K562 (cell line): ENCODE results near the gene PIGB. TPM values are rescaled to one million over a fixed set of nuclear protein-coding genes. Genes with fewer than 3 reads are reported as not detected.

Experiments used
- ASH1L ChIP-seq: fragments of 450-650 bp; IDR thresholded peaks from 2 replicates; pipeline ENCODE4 v1.6.1; 2018; ENCODE audit warnings: borderline replicate concordance, mild to moderate bottlenecking, low read depth; ENCODE audit not compliant: partially characterized antibody
- MAFK ChIP-seq: IDR thresholded peaks from 2 replicates; pipeline ENCODE4 v1.6.1; 2011; ENCODE audit warnings: low read length, improper control_type of control experiment
- NR2C2 ChIP-seq, 2 experiments: fragments of 200-800 bp in 1 of 2; sonication (Bioruptor generic) in 1 of 2; sonication (generic) in 1 of 2; formaldehyde crosslinking in 1 of 2; IDR thresholded peaks; 2 replicates each; pipeline versions ENCODE4 v1.6.1 to v1.8.0; 2016 to 2022; ENCODE audit warnings: mild to moderate bottlenecking in 1 of 2, missing compliant biosample characterization in 1 of 2, missing genetic modification characterization in 1 of 2, missing genetic modification reagents in 1 of 2
- PRPF4 ChIP-seq: fragments of 200-400 bp; formaldehyde crosslinking; IDR thresholded peaks from one replicate; pipeline ENCODE4 v1.6.1; 2017; ENCODE audit warnings: low read length, low read depth, mild to moderate bottlenecking; ENCODE audit not compliant: insufficient read depth, poor library complexity, severe bottlenecking
- polyA plus RNA-seq, 8 experiments: library from polyadenylated mRNA; depleted of rRNA in 4 of 8; stranded (reverse) in 5 of 8; unstranded in 3 of 8; fragments of >200 nt; fragmentation: Nextera tagmentation in 2 of 8; fragmentation: Illumina TruSeq in 1 of 8; extraction: Ambion mirVana in 2 of 8; extraction: Trizol in 1 of 8; gene quantifications; 2 replicates each; pipeline versions ENCODE4 v1.2.1 to v1.2.3, GENCODE V29; 2011 to 2014; ENCODE audit warnings: inconsistent platforms in 1 of 8, missing spikeins in 1 of 8
- total RNA-seq, 7 experiments: library from RNA; depleted of rRNA in 6 of 7; stranded (reverse); fragments of >200 nt in 6 of 7; fragmentation: Illumina TruSeq in 2 of 7; extraction: Trizol in 2 of 7; gene quantifications; 2 replicates each; pipeline versions ENCODE4 v1.2.1 to v1.2.3, GENCODE V29; 2011 to 2021; ENCODE audit warnings: low replicate concordance in 1 of 7
- TF ChIP-seq, protein P1 (sequence below): fragments of 450-650 bp; IDR thresholded peaks from one replicate; pipeline ENCODE4 v1.6.1; 2018; ENCODE audit warnings: mild to moderate bottlenecking, moderate library complexity; ENCODE audit not compliant: partially characterized antibody
- TF ChIP-seq, protein P2 (sequence below): fragments of 450-650 bp; formaldehyde crosslinking; IDR thresholded peaks from 2 replicates; pipeline ENCODE4 v1.4.0; 2020; ENCODE audit warnings: mild to moderate bottlenecking, moderate library complexity
- TF ChIP-seq, protein P3 (sequence below): fragments of 450-650 bp; conservative IDR thresholded peaks from 2 replicates; pipeline ENCODE4 v1.6.1; 2016; ENCODE audit warnings: missing genetic modification characterization, low read depth, mild to moderate bottlenecking, missing compliant biosample characterization, moderate library complexity
- TF ChIP-seq, protein P4 (sequence below): fragments of 250-450 bp; sonication (Bioruptor Pico); IDR thresholded peaks from 2 replicates; pipeline ENCODE4 v1.4.0; 2020
- TF ChIP-seq, protein P5 (sequence below): fragments of 450-650 bp; IDR thresholded peaks from 2 replicates; pipeline ENCODE4 v1.7.0; 2016; ENCODE audit warnings: borderline replicate concordance
- TF ChIP-seq, protein P6 (sequence below): fragments of 450-650 bp; IDR thresholded peaks from 2 replicates; pipeline ENCODE4 v1.6.1; 2016

Gene PIGB
- total and polyA plus RNA-seq, 9 of the 15 experiments (the other 6 are each of a cell fraction or from before 2014, with no cell fraction given) = 9.9 to 32.3 (median 18.2) TPM

DNA sequence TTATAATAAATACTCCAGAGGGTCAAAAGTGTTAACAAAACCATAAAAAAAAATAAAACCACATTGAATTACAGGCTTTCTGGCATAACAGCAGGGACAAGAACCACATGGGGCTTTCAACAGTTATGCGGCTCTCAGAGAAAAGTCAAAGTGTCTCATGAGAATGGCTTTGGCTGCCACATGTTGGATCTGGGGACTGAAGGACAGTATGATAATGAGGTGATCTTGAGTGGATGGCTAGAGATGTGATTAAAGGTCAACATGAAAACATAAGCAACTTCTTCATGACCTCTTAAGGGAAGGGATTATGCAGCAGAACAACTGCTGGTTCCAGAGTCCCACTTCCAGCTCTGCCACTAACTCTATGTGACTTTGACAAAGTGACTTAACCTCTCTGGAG, 34.6 kb upstream of the PIGB start (continued):
- TF ChIP-seq, protein P1, sequence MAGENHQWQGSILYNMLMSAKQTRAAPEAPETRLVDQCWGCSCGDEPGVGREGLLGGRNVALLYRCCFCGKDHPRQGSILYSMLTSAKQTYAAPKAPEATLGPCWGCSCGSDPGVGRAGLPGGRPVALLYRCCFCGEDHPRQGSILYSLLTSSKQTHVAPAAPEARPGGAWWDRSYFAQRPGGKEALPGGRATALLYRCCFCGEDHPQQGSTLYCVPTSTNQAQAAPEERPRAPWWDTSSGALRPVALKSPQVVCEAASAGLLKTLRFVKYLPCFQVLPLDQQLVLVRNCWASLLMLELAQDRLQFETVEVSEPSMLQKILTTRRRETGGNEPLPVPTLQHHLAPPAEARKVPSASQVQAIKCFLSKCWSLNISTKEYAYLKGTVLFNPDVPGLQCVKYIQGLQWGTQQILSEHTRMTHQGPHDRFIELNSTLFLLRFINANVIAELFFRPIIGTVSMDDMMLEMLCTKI = no peak
- TF ChIP-seq PRPF4 = no peak
- TF ChIP-seq, protein P2, sequence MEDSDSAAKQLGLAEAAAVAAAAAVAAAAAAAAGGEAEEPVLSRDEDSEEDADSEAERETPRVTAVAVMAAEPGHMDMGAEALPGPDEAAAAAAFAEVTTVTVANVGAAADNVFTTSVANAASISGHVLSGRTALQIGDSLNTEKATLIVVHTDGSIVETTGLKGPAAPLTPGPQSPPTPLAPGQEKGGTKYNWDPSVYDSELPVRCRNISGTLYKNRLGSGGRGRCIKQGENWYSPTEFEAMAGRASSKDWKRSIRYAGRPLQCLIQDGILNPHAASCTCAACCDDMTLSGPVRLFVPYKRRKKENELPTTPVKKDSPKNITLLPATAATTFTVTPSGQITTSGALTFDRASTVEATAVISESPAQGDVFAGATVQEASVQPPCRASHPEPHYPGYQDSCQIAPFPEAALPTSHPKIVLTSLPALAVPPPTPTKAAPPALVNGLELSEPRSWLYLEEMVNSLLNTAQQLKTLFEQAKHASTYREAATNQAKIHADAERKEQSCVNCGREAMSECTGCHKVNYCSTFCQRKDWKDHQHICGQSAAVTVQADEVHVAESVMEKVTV (CRISPR knock-in tag) = no peak
- TF ChIP-seq MAFK = no peak
- TF ChIP-seq NR2C2 (CRISPR knock-in tag; IDR thresholded peaks at IDR 0.05) = no peak
- TF ChIP-seq NR2C2 (tag; IDR thresholded peaks at IDR 0.05) = peak; percentile 31; the same call in 1 of the 2 replicates
- TF ChIP-seq ASH1L = no peak
- TF ChIP-seq, protein P3, sequence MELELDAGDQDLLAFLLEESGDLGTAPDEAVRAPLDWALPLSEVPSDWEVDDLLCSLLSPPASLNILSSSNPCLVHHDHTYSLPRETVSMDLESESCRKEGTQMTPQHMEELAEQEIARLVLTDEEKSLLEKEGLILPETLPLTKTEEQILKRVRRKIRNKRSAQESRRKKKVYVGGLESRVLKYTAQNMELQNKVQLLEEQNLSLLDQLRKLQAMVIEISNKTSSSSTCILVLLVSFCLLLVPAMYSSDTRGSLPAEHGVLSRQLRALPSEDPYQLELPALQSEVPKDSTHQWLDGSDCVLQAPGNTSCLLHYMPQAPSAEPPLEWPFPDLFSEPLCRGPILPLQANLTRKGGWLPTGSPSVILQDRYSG (tag) = no peak
- TF ChIP-seq, protein P4, sequence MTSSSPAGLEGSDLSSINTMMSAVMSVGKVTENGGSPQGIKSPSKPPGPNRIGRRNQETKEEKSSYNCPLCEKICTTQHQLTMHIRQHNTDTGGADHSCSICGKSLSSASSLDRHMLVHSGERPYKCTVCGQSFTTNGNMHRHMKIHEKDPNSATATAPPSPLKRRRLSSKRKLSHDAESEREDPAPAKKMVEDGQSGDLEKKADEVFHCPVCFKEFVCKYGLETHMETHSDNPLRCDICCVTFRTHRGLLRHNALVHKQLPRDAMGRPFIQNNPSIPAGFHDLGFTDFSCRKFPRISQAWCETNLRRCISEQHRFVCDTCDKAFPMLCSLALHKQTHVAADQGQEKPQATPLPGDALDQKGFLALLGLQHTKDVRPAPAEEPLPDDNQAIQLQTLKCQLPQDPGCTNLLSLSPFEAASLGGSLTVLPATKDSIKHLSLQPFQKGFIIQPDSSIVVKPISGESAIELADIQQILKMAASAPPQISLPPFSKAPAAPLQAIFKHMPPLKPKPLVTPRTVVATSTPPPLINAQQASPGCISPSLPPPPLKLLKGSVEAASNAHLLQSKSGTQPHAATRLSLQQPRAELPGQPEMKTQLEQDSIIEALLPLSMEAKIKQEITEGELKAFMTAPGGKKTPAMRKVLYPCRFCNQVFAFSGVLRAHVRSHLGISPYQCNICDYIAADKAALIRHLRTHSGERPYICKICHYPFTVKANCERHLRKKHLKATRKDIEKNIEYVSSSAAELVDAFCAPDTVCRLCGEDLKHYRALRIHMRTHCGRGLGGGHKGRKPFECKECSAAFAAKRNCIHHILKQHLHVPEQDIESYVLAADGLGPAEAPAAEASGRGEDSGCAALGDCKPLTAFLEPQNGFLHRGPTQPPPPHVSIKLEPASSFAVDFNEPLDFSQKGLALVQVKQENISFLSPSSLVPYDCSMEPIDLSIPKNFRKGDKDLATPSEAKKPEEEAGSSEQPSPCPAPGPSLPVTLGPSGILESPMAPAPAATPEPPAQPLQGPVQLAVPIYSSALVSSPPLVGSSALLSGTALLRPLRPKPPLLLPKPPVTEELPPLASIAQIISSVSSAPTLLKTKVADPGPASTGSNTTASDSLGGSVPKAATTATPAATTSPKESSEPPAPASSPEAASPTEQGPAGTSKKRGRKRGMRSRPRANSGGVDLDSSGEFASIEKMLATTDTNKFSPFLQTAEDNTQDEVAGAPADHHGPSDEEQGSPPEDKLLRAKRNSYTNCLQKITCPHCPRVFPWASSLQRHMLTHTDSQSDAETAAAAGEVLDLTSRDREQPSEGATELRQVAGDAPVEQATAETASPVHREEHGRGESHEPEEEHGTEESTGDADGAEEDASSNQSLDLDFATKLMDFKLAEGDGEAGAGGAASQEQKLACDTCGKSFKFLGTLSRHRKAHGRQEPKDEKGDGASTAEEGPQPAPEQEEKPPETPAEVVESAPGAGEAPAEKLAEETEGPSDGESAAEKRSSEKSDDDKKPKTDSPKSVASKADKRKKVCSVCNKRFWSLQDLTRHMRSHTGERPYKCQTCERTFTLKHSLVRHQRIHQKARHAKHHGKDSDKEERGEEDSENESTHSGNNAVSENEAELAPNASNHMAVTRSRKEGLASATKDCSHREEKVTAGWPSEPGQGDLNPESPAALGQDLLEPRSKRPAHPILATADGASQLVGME (CRISPR knock-in tag) = no peak
- TF ChIP-seq, protein P5, sequence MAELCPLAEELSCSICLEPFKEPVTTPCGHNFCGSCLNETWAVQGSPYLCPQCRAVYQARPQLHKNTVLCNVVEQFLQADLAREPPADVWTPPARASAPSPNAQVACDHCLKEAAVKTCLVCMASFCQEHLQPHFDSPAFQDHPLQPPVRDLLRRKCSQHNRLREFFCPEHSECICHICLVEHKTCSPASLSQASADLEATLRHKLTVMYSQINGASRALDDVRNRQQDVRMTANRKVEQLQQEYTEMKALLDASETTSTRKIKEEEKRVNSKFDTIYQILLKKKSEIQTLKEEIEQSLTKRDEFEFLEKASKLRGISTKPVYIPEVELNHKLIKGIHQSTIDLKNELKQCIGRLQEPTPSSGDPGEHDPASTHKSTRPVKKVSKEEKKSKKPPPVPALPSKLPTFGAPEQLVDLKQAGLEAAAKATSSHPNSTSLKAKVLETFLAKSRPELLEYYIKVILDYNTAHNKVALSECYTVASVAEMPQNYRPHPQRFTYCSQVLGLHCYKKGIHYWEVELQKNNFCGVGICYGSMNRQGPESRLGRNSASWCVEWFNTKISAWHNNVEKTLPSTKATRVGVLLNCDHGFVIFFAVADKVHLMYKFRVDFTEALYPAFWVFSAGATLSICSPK = no peak
- TF ChIP-seq, protein P6, sequence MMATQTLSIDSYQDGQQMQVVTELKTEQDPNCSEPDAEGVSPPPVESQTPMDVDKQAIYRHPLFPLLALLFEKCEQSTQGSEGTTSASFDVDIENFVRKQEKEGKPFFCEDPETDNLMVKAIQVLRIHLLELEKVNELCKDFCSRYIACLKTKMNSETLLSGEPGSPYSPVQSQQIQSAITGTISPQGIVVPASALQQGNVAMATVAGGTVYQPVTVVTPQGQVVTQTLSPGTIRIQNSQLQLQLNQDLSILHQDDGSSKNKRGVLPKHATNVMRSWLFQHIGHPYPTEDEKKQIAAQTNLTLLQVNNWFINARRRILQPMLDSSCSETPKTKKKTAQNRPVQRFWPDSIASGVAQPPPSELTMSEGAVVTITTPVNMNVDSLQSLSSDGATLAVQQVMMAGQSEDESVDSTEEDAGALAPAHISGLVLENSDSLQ = 0 out of 2 replicates have a peak, but pooled peaks have one; percentile 10
- TF ChIP-seq, all 486 proteins: peak for 6
